Measurements from ENCODE around the gene SHISA9. TPM values are rescaled to one million over a fixed set of nuclear protein-coding genes. Genes with fewer than 3 reads are reported as not detected.

The SHISA9 gene
- total RNA-seq, 1 experiment from 2014 or later: not detected

DNA sequence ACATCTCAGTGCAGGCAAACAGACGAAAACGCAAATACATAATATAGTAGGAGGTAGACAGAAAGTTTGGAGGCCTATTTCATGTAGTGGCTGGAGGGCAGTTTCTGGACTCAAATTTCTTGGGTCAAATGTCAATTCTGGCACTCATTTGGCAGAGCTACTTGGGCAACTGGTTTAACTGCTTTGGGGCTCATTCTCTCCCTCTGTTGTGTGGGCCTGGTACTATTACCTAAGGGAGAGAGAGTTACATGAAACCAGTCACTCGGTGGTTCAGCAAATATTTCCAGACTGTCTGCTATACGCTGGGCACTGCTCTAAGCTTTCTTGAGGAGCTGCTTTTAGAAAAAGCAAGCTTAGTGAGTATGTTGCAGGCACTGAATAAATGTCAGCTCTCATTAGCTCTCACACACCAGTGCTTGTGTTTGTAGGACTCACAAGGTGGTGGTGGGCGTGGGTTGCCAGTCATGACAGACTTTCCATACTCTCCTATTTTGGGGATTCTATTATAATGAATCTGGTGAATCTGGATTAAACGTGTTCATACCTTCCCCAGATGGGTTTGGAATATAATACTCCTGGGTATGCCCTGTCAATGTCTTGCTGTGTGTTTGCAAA is 1.8 kb upstream of the SHISA9 start:
- no peak for ATAC-seq
- H3K27me3 ChIP-seq (ENCODE audit: insufficient read depth, low read length): 0 out of 2 replicates have a peak, but pooled peaks cover 3% of the 10 kb centered on the region
- POLR2A ChIA-PET: no interaction called here

More for the DNA sequence above, 1.8 kb upstream of the SHISA9 start:
- RAD21 ChIA-PET (ENCODE audit: low non-redundant PET in 1 of 2, low total read pairs in 2 of 2, uncharacterized antibody in 2 of 2, unreplicated experiment in 2 of 2): no interaction called here
- Histone ChIP-seq H2AFZ (ENCODE audit: low read depth, low read length, poor library complexity, severe bottlenecking) (no peak overlapping the region), H4K20me1 (ENCODE audit: insufficient read depth) (no peaks in the 10 kb centered on the region), H3K36me3 (ENCODE audit: control insufficient read depth in 1 of 2, insufficient read depth in 2 of 2, low read length in 2 of 2) (no peaks in the 10 kb centered on the region), H3K4me3 (replicated peaks in 1 of 2; ENCODE audit: low read depth in 1 of 2, low read length in 2 of 2) (no peak overlapping the region), H3K9me3 (ENCODE audit: control insufficient read depth in 1 of 2, insufficient read depth in 1 of 2, low read depth in 1 of 2, low read length in 2 of 2) (no peaks in the 10 kb centered on the region), H3K9me2 (ENCODE audit: insufficient read depth) (no peaks in the 10 kb centered on the region), H3K9ac (ENCODE audit: low read length) (no peak overlapping the region), H3K4me2 (ENCODE audit: low read length) (no peak overlapping the region), H3K79me2 (ENCODE audit: insufficient read depth, low read length) (no peaks in the 10 kb centered on the region), H3K4me1 (ENCODE audit: control insufficient read depth in 1 of 2, insufficient read depth in 2 of 2, low read length in 2 of 2) (peaks cover 3 to 5% of the 10 kb centered on the region in 2 experiments; a peak in 2 of 4 replicates), H3K27ac (ENCODE audit: low read depth, low read length) (no peak overlapping the region)
- CTCF ChIA-PET: no interaction called here
- BruUV-seq (replicated peaks): no TSS peak
- TF ChIP-seq, protein P1, sequence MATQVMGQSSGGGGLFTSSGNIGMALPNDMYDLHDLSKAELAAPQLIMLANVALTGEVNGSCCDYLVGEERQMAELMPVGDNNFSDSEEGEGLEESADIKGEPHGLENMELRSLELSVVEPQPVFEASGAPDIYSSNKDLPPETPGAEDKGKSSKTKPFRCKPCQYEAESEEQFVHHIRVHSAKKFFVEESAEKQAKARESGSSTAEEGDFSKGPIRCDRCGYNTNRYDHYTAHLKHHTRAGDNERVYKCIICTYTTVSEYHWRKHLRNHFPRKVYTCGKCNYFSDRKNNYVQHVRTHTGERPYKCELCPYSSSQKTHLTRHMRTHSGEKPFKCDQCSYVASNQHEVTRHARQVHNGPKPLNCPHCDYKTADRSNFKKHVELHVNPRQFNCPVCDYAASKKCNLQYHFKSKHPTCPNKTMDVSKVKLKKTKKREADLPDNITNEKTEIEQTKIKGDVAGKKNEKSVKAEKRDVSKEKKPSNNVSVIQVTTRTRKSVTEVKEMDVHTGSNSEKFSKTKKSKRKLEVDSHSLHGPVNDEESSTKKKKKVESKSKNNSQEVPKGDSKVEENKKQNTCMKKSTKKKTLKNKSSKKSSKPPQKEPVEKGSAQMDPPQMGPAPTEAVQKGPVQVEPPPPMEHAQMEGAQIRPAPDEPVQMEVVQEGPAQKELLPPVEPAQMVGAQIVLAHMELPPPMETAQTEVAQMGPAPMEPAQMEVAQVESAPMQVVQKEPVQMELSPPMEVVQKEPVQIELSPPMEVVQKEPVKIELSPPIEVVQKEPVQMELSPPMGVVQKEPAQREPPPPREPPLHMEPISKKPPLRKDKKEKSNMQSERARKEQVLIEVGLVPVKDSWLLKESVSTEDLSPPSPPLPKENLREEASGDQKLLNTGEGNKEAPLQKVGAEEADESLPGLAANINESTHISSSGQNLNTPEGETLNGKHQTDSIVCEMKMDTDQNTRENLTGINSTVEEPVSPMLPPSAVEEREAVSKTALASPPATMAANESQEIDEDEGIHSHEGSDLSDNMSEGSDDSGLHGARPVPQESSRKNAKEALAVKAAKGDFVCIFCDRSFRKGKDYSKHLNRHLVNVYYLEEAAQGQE (IDR thresholded peaks at IDR 0.05; ENCODE audit: low read depth): no peak
- TF ChIP-seq FOSL1 (IDR thresholded peaks at IDR 0.05; ENCODE audit: low read depth): no peak
- TF ChIP-seq, protein P2, sequence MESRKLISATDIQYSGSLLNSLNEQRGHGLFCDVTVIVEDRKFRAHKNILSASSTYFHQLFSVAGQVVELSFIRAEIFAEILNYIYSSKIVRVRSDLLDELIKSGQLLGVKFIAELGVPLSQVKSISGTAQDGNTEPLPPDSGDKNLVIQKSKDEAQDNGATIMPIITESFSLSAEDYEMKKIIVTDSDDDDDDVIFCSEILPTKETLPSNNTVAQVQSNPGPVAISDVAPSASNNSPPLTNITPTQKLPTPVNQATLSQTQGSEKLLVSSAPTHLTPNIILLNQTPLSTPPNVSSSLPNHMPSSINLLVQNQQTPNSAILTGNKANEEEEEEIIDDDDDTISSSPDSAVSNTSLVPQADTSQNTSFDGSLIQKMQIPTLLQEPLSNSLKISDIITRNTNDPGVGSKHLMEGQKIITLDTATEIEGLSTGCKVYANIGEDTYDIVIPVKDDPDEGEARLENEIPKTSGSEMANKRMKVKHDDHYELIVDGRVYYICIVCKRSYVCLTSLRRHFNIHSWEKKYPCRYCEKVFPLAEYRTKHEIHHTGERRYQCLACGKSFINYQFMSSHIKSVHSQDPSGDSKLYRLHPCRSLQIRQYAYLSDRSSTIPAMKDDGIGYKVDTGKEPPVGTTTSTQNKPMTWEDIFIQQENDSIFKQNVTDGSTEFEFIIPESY (IDR thresholded peaks at IDR 0.05; ENCODE audit: extremely low read depth, insufficient replicate concordance, low read length): no peak
- TF ChIP-seq SIN3A (IDR thresholded peaks at IDR 0.05; ENCODE audit: low read depth): no peak
- no peak for TF ChIP-seq ZNF274 (IDR thresholded peaks at IDR 0.05; ENCODE audit: low read depth, low read length)
- no peak for TF ChIP-seq JUND (IDR thresholded peaks at IDR 0.05)
- TF ChIP-seq, protein P3, sequence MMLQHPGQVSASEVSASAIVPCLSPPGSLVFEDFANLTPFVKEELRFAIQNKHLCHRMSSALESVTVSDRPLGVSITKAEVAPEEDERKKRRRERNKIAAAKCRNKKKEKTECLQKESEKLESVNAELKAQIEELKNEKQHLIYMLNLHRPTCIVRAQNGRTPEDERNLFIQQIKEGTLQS (IDR thresholded peaks at IDR 0.05): no peak
- intact Hi-C loops (cut with micrococcal nuclease): loop anchor here (10.0 kb wide), 1 partner anchor 445 kb away; no protein-coding TSS in a partner anchor
- DNase-seq (ENCODE audit: low read depth, low spot score): no peak
